ENCODE measurements around the gene PRKAG3. TPM values are rescaled to one million over a fixed set of nuclear protein-coding genes. Genes with fewer than 3 reads are reported as not detected.

The PRKAG3 gene
- total RNA-seq, 2 donors from 2014 or later = not detected

- TF ChIP-seq POLR2A (IDR thresholded peaks at IDR 0.05) = no peak
- no peak for TF ChIP-seq CTCF (IDR thresholded peaks at IDR 0.05)
- no peak for ATAC-seq
- intact Hi-C loops (cut with DNase I) = no loop called here
- H3K27ac ChIP-seq = no peak overlapping the region
- no peak overlapping the region for H3K4me3 ChIP-seq
- no peaks in the 10 kb centered on the region for H3K36me3 ChIP-seq (replicated peaks in 1 of 2; ENCODE audit: insufficient read depth in 1 of 2, low read depth in 2 of 2)
- no peaks in the 10 kb centered on the region for H3K27me3 ChIP-seq
- 48 to 63% methylated on average over 7 of the region's 7 CpGs for WGBS, 2 donors
- no peaks in the 10 kb centered on the region for H3K9me3 ChIP-seq
- H3K4me1 ChIP-seq = no peaks in the 10 kb centered on the region
- no peak for DNase-seq
Observed at GRCh38 chr2:218822622-218823021, 9.0 kb downstream of the PRKAG3 start.

- no peak for ATAC-seq
Observed at GRCh38 chr2:218821605-218822211, 9.9 kb downstream of the PRKAG3 start.

GRCh38 chr2:218820746-218821369 is 10.7 kb downstream of the PRKAG3 start:
- 85 to 89% methylated on average over 7 to 15 of the region's 15 CpGs for WGBS, 2 donors
- DNase-seq = no peak

More at GRCh38 chr2:218821605-218822211, 9.9 kb downstream of the PRKAG3 start:
- no peaks in the 10 kb centered on the region for H3K4me1 ChIP-seq
- 63 to 64% methylated on average over 9 of the region's 9 CpGs for WGBS, 2 donors
- H3K9me3 ChIP-seq = no peaks in the 10 kb centered on the region
- H3K27me3 ChIP-seq = no peaks in the 10 kb centered on the region
- intact Hi-C loops (cut with DNase I) = no loop called here
- no peak for DNase-seq
- TF ChIP-seq POLR2A (IDR thresholded peaks at IDR 0.05) = no peak
- TF ChIP-seq CTCF (IDR thresholded peaks at IDR 0.05) = no peak
- no peak overlapping the region for H3K4me3 ChIP-seq
- H3K36me3 ChIP-seq (replicated peaks in 1 of 2; ENCODE audit: insufficient read depth in 1 of 2, low read depth in 2 of 2) = no peaks in the 10 kb centered on the region
- H3K27ac ChIP-seq = no peak overlapping the region

GRCh38 chr2:218819093-218819492 is 12.5 kb downstream of the PRKAG3 start:
- ATAC-seq = no peak
- H3K36me3 ChIP-seq (replicated peaks in 1 of 2; ENCODE audit: insufficient read depth in 1 of 2, low read depth in 2 of 2) = no peaks in the 10 kb centered on the region
- no peaks in the 10 kb centered on the region for H3K9me3 ChIP-seq
- intact Hi-C loops (cut with DNase I) = no loop called here
- WGBS, 2 donors = 90 to 98% methylated on average over 5 to 7 of the region's 7 CpGs
- TF ChIP-seq POLR2A (IDR thresholded peaks at IDR 0.05) (no peak), CTCF (IDR thresholded peaks at IDR 0.05) (no peak)
- no peak for DNase-seq
- no peak overlapping the region for H3K27ac ChIP-seq
- no peak overlapping the region for H3K4me3 ChIP-seq
- no peaks in the 10 kb centered on the region for H3K27me3 ChIP-seq
- H3K4me1 ChIP-seq = no peaks in the 10 kb centered on the region

More at GRCh38 chr2:218820746-218821369, 10.7 kb downstream of the PRKAG3 start:
- H3K27ac ChIP-seq = no peak overlapping the region
- no peaks in the 10 kb centered on the region for H3K4me1 ChIP-seq
- H3K27me3 ChIP-seq = no peaks in the 10 kb centered on the region
- TF ChIP-seq POLR2A (IDR thresholded peaks at IDR 0.05) (no peak), CTCF (IDR thresholded peaks at IDR 0.05) (no peak)
- no peak for ATAC-seq
- no peak overlapping the region for H3K4me3 ChIP-seq
- no peaks in the 10 kb centered on the region for H3K36me3 ChIP-seq (replicated peaks in 1 of 2; ENCODE audit: insufficient read depth in 1 of 2, low read depth in 2 of 2)
- intact Hi-C loops (cut with DNase I) = no loop called here
- no peaks in the 10 kb centered on the region for H3K9me3 ChIP-seq

- WGBS, 2 donors = 86 to 93% methylated on average over 2 of the region's 2 CpGs
- DNase-seq (no peak), ATAC-seq (no peak)
- Histone ChIP-seq H3K27me3 (no peaks in the 10 kb centered on the region), H3K36me3 (replicated peaks in 1 of 2; ENCODE audit: insufficient read depth in 1 of 2, low read depth in 2 of 2) (no peaks in the 10 kb centered on the region), H3K27ac (no peak overlapping the region), H3K4me1 (no peaks in the 10 kb centered on the region), H3K4me3 (no peak overlapping the region), H3K9me3 (no peaks in the 10 kb centered on the region)
- TF ChIP-seq POLR2A (IDR thresholded peaks at IDR 0.05) = no peak
- no peak for TF ChIP-seq CTCF (IDR thresholded peaks at IDR 0.05)
- intact Hi-C loops (cut with DNase I) = no loop called here
Observed at GRCh38 chr2:218816561-218817011, 15.0 kb downstream of the PRKAG3 start.
